Measurements from ENCODE around the gene SAP30BP. TPM values are rescaled to one million over a fixed set of nuclear protein-coding genes. Genes with fewer than 3 reads are reported as not detected.
A peak's percentile ranks its signal among the peaks of the same experiment; 100 is the strongest.

SAP30BP gene
- total and polyA plus RNA-seq, 2 of the 13 experiments (the other 11 are each of a cell fraction or from before 2014, with no cell fraction given) = 67.7 to 99.4 TPM

DNA sequence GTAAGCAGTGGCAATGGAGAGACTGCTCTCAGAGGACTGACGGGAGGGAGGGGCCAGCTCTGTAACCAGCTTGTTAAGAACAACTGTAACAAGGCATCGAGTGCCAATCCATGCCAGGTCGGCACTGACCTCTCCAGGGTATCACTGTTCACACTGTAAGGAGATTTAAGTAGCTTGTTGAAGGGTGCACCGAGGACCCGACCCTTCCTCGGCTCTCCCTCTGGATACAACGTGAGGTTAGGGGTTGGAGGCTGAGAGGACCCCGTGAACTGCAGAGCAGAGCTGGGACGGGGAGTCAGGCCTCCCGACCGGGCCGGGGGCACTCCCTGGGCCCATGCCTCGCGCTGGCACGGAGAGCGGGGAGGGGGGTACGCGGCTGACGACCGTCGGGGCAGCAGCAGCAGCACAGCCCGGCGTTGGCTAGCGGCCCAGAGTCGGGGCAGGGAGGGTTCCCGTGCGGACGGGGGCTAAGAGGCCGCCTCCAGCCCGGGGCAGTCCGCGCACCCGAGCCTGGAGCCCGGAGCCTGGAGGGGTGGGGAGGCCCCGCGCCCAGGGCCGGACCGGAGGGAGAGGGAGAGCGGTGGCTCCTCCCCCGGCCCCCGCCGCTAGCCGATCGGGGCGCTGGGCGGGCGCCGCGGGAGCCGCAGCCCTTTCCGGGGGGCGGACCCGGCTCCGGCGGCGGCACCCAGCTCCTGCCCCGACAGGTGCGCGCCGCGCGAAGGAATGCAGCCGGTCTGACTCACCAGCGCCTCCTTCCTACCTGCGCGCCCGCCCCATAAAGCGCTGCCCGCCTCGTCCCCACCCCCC is 53.7 kb downstream of the SAP30BP start, which contains the start of gene ITGB4 (continued):
- no peak for TF ChIP-seq ZNF274 (CRISPR knock-in tag; IDR thresholded peaks at IDR 0.05)
- no peak for TF ChIP-seq TBL1XR1 (IDR thresholded peaks at IDR 0.05; ENCODE audit: borderline replicate concordance, low read length, partially characterized antibody)
- no peak for TF ChIP-seq ZNF367 (CRISPR knock-in tag; IDR thresholded peaks at IDR 0.05; ENCODE audit: borderline replicate concordance)
- TF ChIP-seq MEIS1 (CRISPR knock-in tag; IDR thresholded peaks at IDR 0.05; ENCODE audit: borderline replicate concordance) = no peak
- TF ChIP-seq MIER2 (CRISPR knock-in tag; IDR thresholded peaks at IDR 0.05) = peak; percentile 36; the same call in 1 of the 2 replicates
- no peak for TF ChIP-seq HNF4G (IDR thresholded peaks at IDR 0.05; ENCODE audit: borderline replicate concordance, low read depth, low read length)
- TF ChIP-seq HNF4G (CRISPR knock-in tag; IDR thresholded peaks at IDR 0.05; ENCODE audit: borderline replicate concordance, low read depth) = no peak
- TF ChIP-seq ZNF552 (CRISPR knock-in tag; IDR thresholded peaks at IDR 0.05; ENCODE audit: borderline replicate concordance) = no peak
- no peak for TF ChIP-seq ZNF75D (CRISPR knock-in tag; IDR thresholded peaks at IDR 0.05; ENCODE audit: borderline replicate concordance)
- TF ChIP-seq ZNF549 (CRISPR knock-in tag; IDR thresholded peaks at IDR 0.05) = no peak
- TF ChIP-seq, protein P1, sequence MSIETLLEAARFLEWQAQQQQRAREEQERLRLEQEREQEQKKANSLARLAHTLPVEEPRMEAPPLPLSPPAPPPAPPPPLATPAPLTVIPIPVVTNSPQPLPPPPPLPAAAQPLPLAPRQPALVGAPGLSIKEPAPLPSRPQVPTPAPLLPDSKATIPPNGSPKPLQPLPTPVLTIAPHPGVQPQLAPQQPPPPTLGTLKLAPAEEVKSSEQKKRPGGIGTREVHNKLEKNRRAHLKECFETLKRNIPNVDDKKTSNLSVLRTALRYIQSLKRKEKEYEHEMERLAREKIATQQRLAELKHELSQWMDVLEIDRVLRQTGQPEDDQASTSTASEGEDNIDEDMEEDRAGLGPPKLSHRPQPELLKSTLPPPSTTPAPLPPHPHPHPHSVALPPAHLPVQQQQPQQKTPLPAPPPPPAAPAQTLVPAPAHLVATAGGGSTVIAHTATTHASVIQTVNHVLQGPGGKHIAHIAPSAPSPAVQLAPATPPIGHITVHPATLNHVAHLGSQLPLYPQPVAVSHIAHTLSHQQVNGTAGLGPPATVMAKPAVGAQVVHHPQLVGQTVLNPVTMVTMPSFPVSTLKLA (IDR thresholded peaks at IDR 0.05) = no peak
- TF ChIP-seq THAP11 (CRISPR knock-in tag; IDR thresholded peaks at IDR 0.05) = no peak
- no peak for TF ChIP-seq NFYB (CRISPR knock-in tag; IDR thresholded peaks at IDR 0.05)
- TF ChIP-seq, protein P2, sequence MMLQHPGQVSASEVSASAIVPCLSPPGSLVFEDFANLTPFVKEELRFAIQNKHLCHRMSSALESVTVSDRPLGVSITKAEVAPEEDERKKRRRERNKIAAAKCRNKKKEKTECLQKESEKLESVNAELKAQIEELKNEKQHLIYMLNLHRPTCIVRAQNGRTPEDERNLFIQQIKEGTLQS (CRISPR knock-in tag; IDR thresholded peaks at IDR 0.05) = no peak
- no peak for TF ChIP-seq FOXK1 (CRISPR knock-in tag; IDR thresholded peaks at IDR 0.05; ENCODE audit: borderline replicate concordance, low read depth)
- TF ChIP-seq ZNF558 (CRISPR knock-in tag; IDR thresholded peaks at IDR 0.05; ENCODE audit: borderline replicate concordance) = no peak
- TF ChIP-seq MTA3 (CRISPR knock-in tag; IDR thresholded peaks at IDR 0.05) = no peak
- TF ChIP-seq FOSL2 (CRISPR knock-in tag; IDR thresholded peaks at IDR 0.05) = peak; percentile 55; the same call in 1 of the 2 replicates
- no peak for TF ChIP-seq RBAK (CRISPR knock-in tag; IDR thresholded peaks at IDR 0.05)
- no peak for TF ChIP-seq DNMT3B (CRISPR knock-in tag; conservative IDR thresholded peaks at IDR 0.05)
- no peak for TF ChIP-seq ZSCAN30 (CRISPR knock-in tag; IDR thresholded peaks at IDR 0.05)
- TF ChIP-seq ZNF280D (CRISPR knock-in tag; IDR thresholded peaks at IDR 0.05) = no peak
- TF ChIP-seq, protein P3, sequence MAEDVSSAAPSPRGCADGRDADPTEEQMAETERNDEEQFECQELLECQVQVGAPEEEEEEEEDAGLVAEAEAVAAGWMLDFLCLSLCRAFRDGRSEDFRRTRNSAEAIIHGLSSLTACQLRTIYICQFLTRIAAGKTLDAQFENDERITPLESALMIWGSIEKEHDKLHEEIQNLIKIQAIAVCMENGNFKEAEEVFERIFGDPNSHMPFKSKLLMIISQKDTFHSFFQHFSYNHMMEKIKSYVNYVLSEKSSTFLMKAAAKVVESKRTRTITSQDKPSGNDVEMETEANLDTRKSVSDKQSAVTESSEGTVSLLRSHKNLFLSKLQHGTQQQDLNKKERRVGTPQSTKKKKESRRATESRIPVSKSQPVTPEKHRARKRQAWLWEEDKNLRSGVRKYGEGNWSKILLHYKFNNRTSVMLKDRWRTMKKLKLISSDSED (CRISPR knock-in tag; IDR thresholded peaks at IDR 0.05) = no peak
- no peak for TF ChIP-seq SSRP1 (CRISPR knock-in tag; IDR thresholded peaks at IDR 0.05)
- TF ChIP-seq NFYC (CRISPR knock-in tag; IDR thresholded peaks at IDR 0.05) = no peak
- TF ChIP-seq IRX3 (CRISPR knock-in tag; IDR thresholded peaks at IDR 0.05; ENCODE audit: borderline replicate concordance, low read depth) = no peak
